ENCODE measurements around the gene C14orf39.
"Not testable (repeated sequence)": the region's sequence is repeated elsewhere in the genome, so short reads cannot be mapped to it uniquely, and the experiment has no call there.

Gene C14orf39

GRCh38 chr14:60490270-60490669 lies 4.4 kb upstream of the C14orf39 start:
- DNase-seq, result no peak

GRCh38 chr14:60488175-60488574 lies 2.3 kb upstream of the C14orf39 start:
- no peak for DNase-seq

GRCh38 chr14:60487211-60487610 lies 1.3 kb upstream of the C14orf39 start:
- no peak for DNase-seq

GRCh38 chr14:60485057-60485597 lies 736 bp downstream of the C14orf39 start:
- DNase-seq, result no peak

GRCh38 chr14:60482743-60483142 lies 3.1 kb downstream of the C14orf39 start:
- no peak for DNase-seq

GRCh38 chr14:60480248-60480647 lies 5.6 kb downstream of the C14orf39 start:
- DNase-seq, result not testable (repeated sequence)

- DNase-seq, result no peak
Observed at GRCh38 chr14:60455875-60456274, 30.0 kb downstream of the C14orf39 start.

GRCh38 chr14:60430276-60430675 lies 55.6 kb downstream of the C14orf39 start:
- no peak for DNase-seq

GRCh38 chr14:60420050-60420449 lies 65.8 kb downstream of the C14orf39 start:
- DNase-seq, result no peak

- not testable (repeated sequence) for DNase-seq
Observed at GRCh38 chr14:60397550-60397949, 88.3 kb downstream of the C14orf39 start.

GRCh38 chr14:60396718-60397343 lies 89.0 kb downstream of the C14orf39 start:
- DNase-seq, result no peak
